ENCODE data around the gene WTIP.
A peak's percentile ranks its signal among the peaks of the same experiment; 100 is the strongest.
"Not testable (repeated sequence)": the region's sequence is repeated elsewhere in the genome, so short reads cannot be mapped to it uniquely, and the experiment has no call there.

Gene WTIP

GRCh38 chr19:34480971-34481841 lies at the start of gene WTIP:
TSS of gene WTIP (plus strand) at chr19:34481758. CDS start at chr19:34481975, 217 bp downstream.
- no peak for DNase-seq

- no peak for DNase-seq
Observed at GRCh38 chr19:34432797-34433196, 48.8 kb upstream of the WTIP start.

- no peak for DNase-seq
Observed at GRCh38 chr19:34436716-34437115, 44.8 kb upstream of the WTIP start.

- no peak for DNase-seq
Observed at GRCh38 chr19:34448191-34448590, 33.4 kb upstream of the WTIP start.

- DNase-seq, result no peak
Observed at GRCh38 chr19:34452723-34453122, 28.8 kb upstream of the WTIP start.

GRCh38 chr19:34454091-34454490 lies 27.5 kb upstream of the WTIP start:
- no peak for DNase-seq

- no peak for DNase-seq
Observed at GRCh38 chr19:34454685-34455084, 26.9 kb upstream of the WTIP start.

- DNase-seq, result not testable (repeated sequence)
Observed at GRCh38 chr19:34455783-34456480, 25.6 kb upstream of the WTIP start.

- no peak for DNase-seq
Observed at GRCh38 chr19:34457446-34457845, 24.1 kb upstream of the WTIP start.

- no peak for DNase-seq
Observed at GRCh38 chr19:34458677-34459076, 22.9 kb upstream of the WTIP start.

- DNase-seq, result peak; percentile 43
Observed at GRCh38 chr19:34459614-34460013, 21.9 kb upstream of the WTIP start.

GRCh38 chr19:34461375-34462100 lies 20.0 kb upstream of the WTIP start:
- DNase-seq, result no peak

- DNase-seq, result not testable (repeated sequence)
Observed at GRCh38 chr19:34464785-34465184, 16.8 kb upstream of the WTIP start.

- no peak for DNase-seq
Observed at GRCh38 chr19:34468409-34468808, 13.1 kb upstream of the WTIP start.

- DNase-seq, result not testable (repeated sequence)
Observed at GRCh38 chr19:34469026-34469425, 12.5 kb upstream of the WTIP start.

GRCh38 chr19:34471906-34472700 lies 9.5 kb upstream of the WTIP start:
- no peak for DNase-seq

GRCh38 chr19:34474233-34474989 lies 7.1 kb upstream of the WTIP start:
- no peak for DNase-seq

- no peak for DNase-seq
Observed at GRCh38 chr19:34475026-34475974, 6.3 kb upstream of the WTIP start.

GRCh38 chr19:34475975-34476594 lies 5.5 kb upstream of the WTIP start:
- no peak for DNase-seq

GRCh38 chr19:34478496-34478895 lies 3.1 kb upstream of the WTIP start:
- not testable (repeated sequence) for DNase-seq

Measured in NCI-H510A (cell line).